WTC11 (cell line): Measurements from ENCODE around the gene TANC1.

Experiments
- ATF2 ChIP-seq: sonication (generic); formaldehyde crosslinking; IDR thresholded peaks from 2 replicates; pipeline ENCODE4 v1.8.1; 2022; ENCODE audit warnings: low read depth, missing genetic modification reagents, borderline replicate concordance
- CBFB ChIP-seq: sonication (generic); formaldehyde crosslinking; IDR thresholded peaks from 2 replicates; pipeline ENCODE4 v1.8.1; 2022; ENCODE audit warnings: mild to moderate bottlenecking, low read depth, missing genetic modification reagents
- CTCF ChIP-seq: fragments of 200-600 bp; IDR thresholded peaks from 2 replicates; pipeline ENCODE4 v1.8.0; 2022; ENCODE audit warnings: antibody characterized with exemption
- E2F1 ChIP-seq: sonication (generic); formaldehyde crosslinking; IDR thresholded peaks from 2 replicates; pipeline ENCODE4 v1.8.0; 2022; ENCODE audit warnings: mild to moderate bottlenecking, missing genetic modification reagents
- ESRRA ChIP-seq: sonication (generic); formaldehyde crosslinking; IDR thresholded peaks from 2 replicates; pipeline ENCODE4 v1.8.1; 2022; ENCODE audit warnings: mild to moderate bottlenecking, missing genetic modification reagents, borderline replicate concordance
- FOXP1 ChIP-seq: sonication (generic); formaldehyde crosslinking; IDR thresholded peaks from 2 replicates; pipeline ENCODE4 v1.8.0; 2022; ENCODE audit warnings: missing genetic modification reagents, mild to moderate bottlenecking, moderate library complexity, borderline replicate concordance
- FOXP4 ChIP-seq: sonication (generic); formaldehyde crosslinking; IDR thresholded peaks from 2 replicates; pipeline ENCODE4 v1.8.0; 2022; ENCODE audit warnings: mild to moderate bottlenecking, missing genetic modification reagents
- NFE2L1 ChIP-seq: sonication (generic); formaldehyde crosslinking; IDR thresholded peaks from 2 replicates; pipeline ENCODE4 v1.8.1; 2023; ENCODE audit warnings: missing genetic modification reagents
- TEAD4 ChIP-seq: sonication (generic); formaldehyde crosslinking; IDR thresholded peaks from 2 replicates; pipeline ENCODE4 v1.8.0; 2022; ENCODE audit warnings: mild to moderate bottlenecking, missing genetic modification reagents
- USF1 ChIP-seq: sonication (generic); formaldehyde crosslinking; IDR thresholded peaks from 2 replicates; pipeline ENCODE4 v1.8.0; 2022; ENCODE audit warnings: mild to moderate bottlenecking, missing genetic modification reagents
- ZBTB43 ChIP-seq: sonication (generic); formaldehyde crosslinking; IDR thresholded peaks from 2 replicates; pipeline ENCODE4 v1.8.1; 2023; ENCODE audit warnings: mild to moderate bottlenecking, missing genetic modification reagents
- ZNF138 ChIP-seq: sonication (generic); formaldehyde crosslinking; conservative IDR thresholded peaks from 2 replicates; pipeline ENCODE4 v1.8.1; 2022; ENCODE audit warnings: mild to moderate bottlenecking, moderate library complexity, missing genetic modification reagents
- ZNF532 ChIP-seq: fragments of 250-450 bp; sonication (Bioruptor Pico); IDR thresholded peaks from 2 replicates; pipeline ENCODE4 v1.9.0; 2021; ENCODE audit warnings: mild to moderate bottlenecking, borderline replicate concordance

GRCh38 chr2:159281002-159281401, 312.6 kb downstream of the TANC1 start:
- TF ChIP-seq USF1 (CRISPR knock-in tag) (no peak), ZNF532 (CRISPR knock-in tag) (no peak), ATF2 (CRISPR knock-in tag) (no peak), ZBTB43 (no peak), NFE2L1 (CRISPR knock-in tag) (no peak), E2F1 (no peak), CBFB (no peak), FOXP4 (CRISPR knock-in tag) (no peak), FOXP1 (CRISPR knock-in tag) (no peak), ESRRA (CRISPR knock-in tag) (no peak), ZNF138 (CRISPR knock-in tag) (no peak), CTCF (no peak), TEAD4 (CRISPR knock-in tag) (no peak)
